HG03025 (cell line): ENCODE results near the gene SSH2.

Source experiments
- ATAC-seq: cut with Tn5 transposase; IDR thresholded peaks from one replicate; pipeline ENCODE4 v1.9.1; 2021; ENCODE audit warnings: mild to moderate bottlenecking, moderate library complexity; ENCODE audit not compliant: unreplicated experiment, low FRiP score

The SSH2 gene

DNA sequence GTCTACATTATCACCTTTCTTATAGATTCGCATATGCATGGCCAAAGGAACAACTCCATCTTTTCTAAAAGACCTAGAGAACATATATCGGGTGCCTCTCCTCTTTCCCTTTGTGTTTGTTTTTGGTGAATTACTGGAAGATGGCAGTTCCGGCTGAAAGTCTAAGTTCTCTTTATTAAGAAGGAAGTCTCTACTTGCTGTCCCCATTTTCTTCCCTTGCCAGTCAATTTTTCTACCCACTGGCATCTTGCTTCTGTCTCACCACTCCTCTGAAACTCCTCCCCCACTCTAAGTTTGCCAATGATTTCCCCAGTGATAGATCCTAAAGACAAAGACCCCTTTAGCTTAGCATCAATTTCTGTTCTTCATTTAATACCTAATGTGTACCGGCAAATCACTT, 213.5 kb downstream of the SSH2 start:
- ATAC-seq = no peak

DNA sequence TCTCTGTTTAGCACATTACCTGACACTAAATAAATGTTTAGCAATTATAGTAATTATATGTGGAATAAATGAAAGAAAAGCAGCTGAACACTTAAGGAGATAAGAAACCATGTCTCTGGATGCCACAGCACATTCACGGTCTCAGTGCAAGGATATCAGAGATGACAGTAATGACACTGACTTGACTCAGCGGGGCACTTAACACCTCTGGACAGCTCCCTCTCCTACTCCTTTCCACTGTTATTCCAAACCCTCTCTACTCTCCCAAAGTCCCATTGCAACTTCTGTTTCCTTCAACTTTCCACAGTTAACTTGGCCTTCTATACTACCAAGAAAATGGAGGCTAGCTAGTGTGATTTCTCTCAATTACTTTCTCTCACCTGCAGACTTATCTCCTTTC, 214.3 kb downstream of the SSH2 start:
- ATAC-seq = no peak

DNA sequence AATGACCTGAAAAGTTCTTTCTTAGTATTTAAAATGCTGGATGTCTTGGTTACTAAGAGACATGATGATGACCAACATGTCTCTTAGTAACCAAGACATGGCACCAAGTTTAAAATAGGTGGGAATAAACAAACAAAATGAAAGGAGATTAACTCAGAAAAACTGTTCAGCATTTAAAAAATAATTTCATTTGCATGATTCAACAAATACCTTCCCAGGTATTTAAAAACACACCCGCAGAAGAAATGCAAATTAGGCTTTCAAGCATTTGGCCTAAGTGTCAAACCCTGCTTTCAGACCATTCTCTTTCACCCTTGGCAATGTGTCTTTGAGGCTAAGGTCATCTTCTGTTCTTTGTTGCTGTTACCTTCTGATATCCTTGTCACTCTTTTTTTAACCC, 215.9 kb downstream of the SSH2 start:
- no peak for ATAC-seq

DNA sequence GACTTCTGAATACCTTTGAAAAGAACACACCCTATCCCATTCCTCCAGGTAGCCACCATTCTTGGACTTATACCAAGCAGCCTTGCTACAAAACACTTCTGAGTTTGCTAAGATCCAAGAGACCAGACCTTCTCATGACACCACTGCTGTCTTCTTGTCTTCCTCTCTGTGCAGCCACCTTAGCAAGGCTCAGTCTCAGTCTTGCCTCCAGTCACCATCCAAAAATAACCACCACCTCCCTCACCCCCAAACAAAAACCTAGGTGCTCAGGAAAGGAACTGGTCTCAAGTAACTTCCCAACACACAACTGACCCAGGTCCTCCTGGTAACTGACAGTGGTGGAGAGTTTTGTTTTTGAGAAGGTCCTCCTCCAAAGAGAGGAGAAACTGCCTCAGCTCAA, 216.4 kb downstream of the SSH2 start:
- ATAC-seq = no peak

DNA sequence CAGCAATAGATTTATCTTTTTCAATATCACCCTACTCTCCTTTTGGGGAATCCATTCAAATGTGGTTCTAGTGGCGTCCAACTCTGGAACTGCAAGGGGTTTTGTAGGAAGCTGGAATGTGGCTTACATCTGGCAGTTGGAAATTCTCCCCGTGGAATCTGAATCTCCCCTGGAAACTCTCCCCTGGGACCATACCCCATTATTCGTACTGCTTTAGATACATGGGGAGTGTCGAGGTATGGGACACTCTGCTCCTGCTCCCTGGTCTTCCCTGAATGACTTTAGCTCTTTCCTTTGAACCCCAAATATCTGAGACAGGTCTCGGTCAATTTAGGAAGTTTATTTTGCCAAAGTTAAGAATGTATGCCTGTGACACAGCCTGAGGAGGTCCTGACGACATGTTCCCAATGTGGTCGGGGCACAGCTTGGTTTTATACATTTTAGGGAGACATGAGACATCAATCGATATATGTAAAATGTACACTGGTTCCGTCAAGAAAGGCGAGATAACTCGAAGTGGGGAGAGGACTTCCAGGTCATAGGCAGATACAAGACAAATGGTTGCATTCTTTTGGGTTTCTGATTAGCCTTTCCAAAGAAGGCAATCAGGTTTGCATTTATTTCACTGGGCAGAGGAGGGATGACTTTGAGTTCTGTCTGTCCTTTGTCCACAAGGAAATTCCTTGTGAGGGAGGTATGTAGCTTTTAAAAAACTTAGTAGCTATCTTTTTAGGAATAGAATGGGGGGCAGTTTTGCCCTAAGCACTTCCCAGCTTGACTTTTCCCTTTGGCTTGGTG, 218.2 kb downstream of the SSH2 start:
- no peak for ATAC-seq

DNA sequence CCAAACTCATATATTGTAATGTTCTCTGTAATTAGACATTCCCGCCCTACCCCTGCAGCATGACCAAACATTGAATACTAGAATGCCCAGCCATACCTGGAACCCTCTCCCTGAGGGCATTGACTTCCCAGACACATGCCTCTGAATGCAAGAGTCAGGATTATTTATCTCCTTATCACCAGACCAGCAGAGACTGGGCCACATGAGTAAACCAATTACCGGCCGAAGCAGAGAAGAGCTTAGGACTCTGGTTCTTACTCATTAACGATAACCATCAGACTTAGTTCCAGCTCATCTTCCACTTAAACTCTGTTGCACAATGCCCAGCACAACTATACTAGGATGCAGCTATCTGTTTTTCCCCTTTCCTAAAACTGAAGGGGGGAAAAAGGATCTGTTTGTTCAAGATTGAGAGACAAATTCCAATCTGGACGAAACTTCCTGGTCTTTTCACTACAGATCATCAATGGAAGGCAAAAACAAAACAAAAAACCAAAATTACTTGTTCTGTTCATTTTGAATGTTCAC, 219.1 kb downstream of the SSH2 start:
- ATAC-seq = no peak

DNA sequence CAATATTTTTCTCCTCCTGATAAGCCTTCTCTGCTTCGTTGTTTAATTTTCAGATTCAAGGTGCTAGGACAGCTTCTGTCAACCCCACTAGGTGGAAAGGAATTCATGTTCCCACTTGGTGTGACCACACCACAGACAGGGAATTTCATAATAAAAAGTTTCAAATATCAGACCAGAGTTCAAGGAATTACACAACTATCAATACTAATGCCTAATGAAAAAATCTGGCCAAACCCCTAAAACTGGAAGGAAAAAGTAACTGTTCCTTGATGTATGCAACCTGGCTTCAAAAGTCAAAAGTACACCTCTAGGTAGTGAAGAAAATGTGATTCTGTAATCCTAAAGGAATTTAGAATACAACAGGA, 219.5 kb downstream of the SSH2 start:
- ATAC-seq = no peak

DNA sequence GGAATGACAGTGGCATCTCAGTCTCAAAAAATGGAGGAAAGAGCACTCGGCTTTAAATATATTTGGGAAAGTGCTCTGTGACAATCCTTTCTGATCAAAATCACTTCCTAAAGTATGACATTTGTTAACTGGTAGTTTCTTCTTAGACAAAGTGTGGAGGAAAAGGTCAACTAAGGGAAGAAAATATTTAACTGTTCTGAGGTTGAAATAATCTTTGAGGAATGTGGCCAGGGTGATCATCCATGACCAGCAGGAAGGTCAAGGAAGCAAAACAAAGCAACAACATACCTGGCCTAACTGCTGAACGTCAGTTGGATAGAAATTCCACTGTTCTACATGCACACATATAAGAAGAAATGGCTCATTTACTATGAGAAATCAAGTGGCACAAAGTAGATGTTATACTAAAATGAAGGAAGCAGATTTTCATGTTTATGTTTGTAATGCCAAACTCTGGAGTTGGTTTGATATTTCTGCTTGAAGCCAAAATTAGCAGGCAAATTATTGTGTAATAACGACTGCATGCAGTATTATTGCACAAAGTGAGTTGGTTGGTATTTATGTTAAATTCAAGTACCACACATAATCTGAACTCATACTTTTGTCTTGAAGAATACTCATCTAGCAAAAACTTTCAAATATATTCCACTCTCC, 220.0 kb downstream of the SSH2 start:
- ATAC-seq = no peak

DNA sequence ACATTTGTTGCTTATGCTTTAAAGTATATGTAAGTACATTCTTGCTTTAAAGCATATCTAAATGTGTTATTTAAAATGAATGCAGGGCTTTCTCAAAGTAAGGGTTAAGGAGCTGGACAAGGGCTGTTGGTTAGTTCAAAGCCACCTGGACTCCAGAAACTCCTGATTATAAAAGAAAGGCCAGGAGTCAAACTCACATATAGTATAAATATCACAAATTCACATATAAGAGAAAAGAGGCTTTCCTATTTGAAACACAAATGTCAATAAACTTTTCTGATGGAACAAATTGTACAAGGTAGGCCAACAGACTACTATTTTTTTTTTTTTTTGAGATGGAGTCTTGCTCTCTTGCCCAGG, 222.8 kb downstream of the SSH2 start:
- ATAC-seq = no peak

DNA sequence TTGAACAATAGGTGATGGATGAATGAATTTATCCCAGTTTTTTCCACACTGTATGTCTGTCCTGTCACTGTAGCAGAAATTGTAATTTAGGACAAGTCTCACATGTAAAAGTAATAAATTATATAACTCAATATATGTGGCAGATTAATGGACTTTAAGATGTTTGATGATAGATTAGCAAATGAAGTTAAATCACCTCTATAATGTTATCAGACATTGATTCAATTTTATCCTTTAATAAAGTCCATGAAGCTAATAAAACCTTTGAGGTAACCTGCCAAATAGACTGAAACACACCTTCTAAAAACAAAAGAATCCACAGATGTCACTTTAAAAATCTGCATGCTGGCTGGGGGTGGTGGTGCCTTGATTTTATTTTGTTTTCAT, 224.0 kb downstream of the SSH2 start:
- no peak for ATAC-seq

DNA sequence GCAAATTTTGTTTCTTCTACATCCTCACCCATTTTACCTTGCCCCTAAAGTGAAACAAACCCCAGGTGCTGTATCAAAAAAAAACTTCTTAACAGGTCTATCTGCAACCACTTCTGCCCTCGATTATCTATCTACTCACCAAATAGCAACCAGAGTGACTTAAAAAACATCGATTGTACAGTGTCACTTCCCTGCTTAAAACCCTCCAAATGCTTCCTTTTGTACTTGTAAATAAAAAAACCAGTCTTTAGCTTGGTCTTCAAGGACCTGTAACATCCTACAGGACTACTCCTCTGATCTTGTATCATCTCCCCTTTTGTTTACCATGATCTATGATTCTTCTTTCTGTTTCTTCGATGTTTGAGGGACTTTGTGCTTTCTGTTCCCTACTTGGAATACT, 224.6 kb downstream of the SSH2 start:
- ATAC-seq = no peak

DNA sequence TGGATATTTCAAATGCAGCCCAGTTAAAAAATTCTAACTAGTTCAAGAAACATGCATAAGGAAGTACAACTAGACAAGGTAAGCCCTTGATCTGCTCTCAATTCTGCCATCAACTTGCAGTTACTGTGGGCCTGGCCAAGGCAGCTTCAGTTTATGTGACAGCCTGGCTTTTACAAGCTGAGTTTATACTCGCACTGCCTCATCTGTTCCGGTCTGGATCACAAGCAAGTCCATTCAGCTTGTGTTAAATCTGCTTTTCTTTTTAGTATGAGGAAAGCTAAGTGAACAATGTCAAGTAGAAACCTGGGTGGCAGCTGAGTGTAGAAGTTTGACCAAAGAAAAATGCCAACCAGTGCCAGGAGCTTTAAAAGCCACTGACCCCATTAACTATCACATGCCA, 230.7 kb downstream of the SSH2 start:
- no peak for ATAC-seq

DNA sequence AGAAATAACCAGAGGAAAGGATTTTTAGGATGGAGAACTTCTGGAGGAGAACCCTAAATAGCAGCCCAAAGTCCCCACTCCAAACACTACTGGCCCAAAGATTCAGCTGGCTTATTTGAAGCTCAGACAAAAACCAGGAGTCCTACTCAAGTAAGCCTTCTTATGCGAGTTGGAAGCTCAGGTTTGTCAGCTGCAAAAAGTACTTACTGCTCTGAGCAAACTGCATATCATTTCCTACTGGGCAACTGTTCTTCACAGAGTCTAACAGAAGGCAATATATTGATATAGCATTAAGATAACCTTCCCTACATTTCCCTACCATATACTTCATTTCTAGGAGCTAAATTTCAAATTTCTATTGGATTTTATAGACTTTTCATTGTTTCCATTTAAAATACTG, 231.2 kb downstream of the SSH2 start:
- no peak for ATAC-seq

DNA sequence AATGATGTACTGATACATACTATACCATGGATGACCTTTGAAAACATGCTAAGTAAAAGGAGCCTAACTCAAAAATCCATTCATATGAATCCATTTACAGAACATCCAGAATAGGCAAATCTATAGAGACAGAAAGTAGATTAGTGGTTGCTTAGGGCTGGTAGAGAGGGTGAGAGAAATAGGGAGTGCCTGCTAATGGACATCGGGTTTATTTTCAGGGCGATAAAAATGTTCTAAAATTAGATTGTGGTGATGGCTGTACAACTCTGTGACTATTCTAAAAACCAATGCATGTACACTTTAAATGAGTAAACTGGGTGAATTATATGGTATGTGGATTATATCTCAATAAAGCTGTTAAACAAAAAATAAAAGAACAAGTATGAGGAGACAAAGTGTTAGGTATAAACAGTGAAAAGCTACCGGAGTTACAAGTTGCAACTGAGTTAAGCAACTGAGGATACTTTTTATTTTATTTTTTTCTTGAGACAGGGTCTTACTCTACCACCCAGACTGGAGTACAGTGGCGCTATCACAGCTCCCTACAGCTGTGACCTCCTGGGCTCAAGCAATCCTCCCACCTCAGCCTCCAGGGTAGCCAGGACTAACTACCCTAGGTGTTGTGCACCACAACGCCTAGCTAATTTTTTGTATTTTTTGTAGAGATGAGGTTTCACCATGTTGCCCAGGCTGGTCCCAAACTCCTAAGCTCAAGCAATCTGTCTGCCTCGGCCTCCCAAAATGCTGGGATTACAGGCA, 231.8 kb downstream of the SSH2 start:
- ATAC-seq = no peak

DNA sequence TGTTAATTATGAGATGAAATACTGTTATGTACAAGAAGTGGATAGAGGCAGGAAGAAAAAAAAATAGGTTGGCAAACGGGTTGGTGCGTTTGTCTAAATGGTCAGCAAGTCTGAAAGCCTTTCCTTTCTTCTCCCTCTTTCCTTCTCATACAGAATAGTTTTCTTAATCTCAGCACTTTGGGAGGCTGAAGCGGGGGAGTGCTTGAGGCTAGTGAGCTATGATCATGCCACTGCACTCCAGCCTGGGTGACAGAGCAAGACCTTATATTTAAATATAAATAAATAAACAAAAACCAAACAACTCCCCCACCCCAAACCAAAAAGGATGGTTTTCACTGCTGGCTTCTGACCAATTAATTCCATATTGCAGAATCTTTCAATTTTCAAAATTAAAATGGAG, 232.7 kb downstream of the SSH2 start:
- ATAC-seq = no peak

DNA sequence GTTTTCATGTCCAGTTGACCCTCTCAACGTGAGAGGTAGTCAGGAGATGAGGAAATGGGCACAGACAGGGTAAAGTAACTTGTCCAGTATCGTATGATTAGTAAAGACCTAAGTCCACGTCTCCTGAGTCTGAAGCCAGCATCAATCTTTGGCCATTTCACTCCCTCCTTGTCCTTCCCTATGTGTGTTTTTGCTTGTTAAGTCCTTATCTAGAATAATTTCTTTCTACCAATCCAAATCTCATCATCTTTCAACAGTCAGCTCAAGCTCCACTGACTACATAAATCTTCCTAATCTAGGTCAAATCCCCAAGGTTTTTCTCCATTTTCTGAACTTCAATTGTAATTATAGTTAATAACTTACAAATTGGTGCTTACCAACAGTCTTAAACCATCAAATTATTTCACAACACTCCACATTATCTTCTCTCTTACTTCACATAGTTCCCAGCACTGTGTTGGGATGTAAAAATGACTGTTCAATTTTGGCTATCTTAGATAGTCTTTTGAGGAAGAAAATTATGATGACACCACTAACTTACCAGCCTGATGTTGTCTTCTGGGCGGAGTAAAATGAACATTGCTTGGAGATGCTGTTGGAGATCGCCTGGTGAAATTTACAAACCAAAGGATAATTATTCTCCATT, 235.0 kb downstream of the SSH2 start:
- ATAC-seq = no peak

DNA sequence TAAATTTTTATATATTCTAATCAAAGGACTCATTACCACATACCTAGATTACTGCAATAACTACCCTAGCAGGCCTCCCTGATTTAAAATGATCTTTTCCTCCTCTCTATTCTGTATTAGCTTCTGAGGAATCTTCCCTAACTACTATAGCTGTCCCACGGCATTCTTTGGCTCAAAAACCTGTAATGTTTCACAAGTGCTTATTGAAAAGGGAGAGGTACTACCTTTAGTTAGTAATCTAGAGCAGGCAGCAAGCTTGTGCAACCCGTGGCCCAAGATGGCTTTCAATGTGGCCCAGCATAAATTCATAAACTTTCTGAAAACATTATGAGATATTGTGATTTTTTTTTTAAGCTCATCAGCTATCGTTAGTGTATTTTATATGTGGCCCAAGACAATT, 236.3 kb downstream of the SSH2 start:
- no peak for ATAC-seq

DNA sequence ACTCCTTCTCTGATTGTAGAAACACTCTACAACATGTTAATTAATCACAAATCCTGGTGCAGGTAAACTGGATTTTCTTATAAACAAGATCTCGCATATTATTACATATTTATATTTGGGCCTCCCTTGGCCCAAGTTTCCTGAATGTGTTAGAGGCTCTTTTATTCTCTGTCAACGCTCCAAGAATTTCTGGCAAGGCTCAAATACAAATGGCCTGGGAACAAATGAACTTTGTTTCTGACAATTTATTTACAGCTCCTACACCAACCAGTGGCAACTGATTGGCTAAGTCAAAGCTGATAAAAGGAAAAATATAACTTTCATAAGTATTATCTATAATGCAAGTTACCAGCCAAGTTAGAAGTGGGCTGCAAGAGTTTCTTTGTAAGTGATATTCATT, 242.4 kb downstream of the SSH2 start:
- ATAC-seq = no peak

DNA sequence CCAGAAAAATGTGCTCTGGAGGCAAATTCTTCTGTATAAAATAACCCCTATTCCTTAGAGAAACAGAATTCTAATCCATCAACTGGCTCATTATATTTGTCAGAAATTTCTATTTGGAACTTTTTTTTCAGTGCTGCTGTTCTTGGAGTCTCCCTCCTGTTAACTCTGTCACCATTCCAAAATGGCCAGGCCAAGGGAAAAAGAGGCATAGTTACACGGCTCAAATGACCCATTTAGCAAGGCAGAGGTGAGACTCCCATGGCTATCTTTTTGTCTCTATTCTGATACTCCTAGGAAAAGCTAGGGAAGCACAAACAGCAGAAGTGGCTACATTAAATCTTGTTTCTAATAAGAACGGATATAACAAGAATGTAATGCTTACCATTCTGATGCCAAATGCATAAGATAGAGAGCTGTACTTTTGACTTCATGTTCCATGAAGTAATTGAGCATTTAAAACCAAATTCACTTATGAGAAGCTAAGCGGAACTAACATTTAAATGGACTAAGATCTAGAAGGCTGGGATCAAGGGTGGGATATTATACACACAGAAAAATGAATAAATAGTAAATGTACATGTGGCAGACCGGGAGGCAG, 242.9 kb downstream of the SSH2 start:
- ATAC-seq = no peak

DNA sequence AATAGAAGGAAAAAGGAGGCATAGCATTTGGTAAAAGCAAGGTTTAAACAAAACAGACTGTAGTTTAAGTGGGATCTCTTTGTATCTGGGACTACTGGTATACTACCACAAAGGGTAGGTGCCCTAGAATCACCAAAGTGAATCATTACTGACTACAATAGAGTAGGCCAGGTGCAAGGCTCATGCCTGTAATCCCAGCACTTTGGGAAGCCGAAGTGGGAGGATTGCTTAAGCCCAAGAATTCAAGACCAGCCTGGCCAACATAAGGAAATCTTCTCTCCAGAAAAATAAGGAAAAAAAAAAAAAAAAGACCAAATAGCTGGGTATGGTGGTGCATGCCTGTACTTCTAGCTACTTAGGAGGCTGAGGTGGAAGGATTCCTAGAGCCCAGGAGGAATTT, 246.5 kb downstream of the SSH2 start:
- ATAC-seq = no peak

DNA sequence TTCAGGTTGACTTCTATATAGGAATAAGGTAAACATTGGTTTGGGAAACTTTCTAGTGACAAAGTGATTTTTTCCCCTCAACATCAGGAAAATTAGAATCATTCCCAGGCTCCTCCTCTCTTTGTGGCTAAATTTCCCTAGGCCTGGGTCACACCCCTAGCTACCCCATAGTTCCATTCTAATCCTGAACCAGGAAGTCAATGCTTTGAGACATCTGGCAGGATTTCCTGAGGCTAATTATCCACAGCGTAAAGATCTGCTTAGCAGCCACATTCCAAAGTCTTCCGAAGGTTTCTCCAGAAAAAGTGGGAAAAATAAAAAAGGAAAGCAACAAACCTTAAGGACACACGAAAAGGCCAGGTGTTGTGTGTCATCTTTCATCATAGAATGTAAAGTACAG, 247.0 kb downstream of the SSH2 start:
- ATAC-seq = no peak
